NB4 (cell line): ENCODE results near the gene SKAP1.

Experiments used
- DNase-seq: peaks from one replicate; pipeline ENCODE4 v3.0.0; 2010; ENCODE audit warnings: low read depth
- H3K4me3 ChIP-seq: one replicate; pipeline ENCODE4 v1.5.1; 2011; ENCODE audit warnings: mild to moderate bottlenecking, low read depth, low read length, moderate library complexity
- MYC ChIP-seq: IDR thresholded peaks from 2 replicates; pipeline ENCODE4 v1.6.1; 2011; ENCODE audit warnings: low read depth, low read length
- POLR2A ChIP-seq: IDR thresholded peaks from 2 replicates; pipeline ENCODE4 v1.6.1; 2011; ENCODE audit warnings: mild to moderate bottlenecking; ENCODE audit not compliant: insufficient read length; ENCODE audit errors: extremely low read depth
- TF ChIP-seq, protein P1 (sequence below): IDR thresholded peaks from one replicate; pipeline ENCODE4 v1.5.1; 2012; ENCODE audit warnings: low read depth, low read length
- TF ChIP-seq, protein P2 (sequence below): IDR thresholded peaks from 2 replicates; pipeline ENCODE4 v1.6.1; 2011; ENCODE audit warnings: low read depth, low read length

SKAP1 gene

DNA sequence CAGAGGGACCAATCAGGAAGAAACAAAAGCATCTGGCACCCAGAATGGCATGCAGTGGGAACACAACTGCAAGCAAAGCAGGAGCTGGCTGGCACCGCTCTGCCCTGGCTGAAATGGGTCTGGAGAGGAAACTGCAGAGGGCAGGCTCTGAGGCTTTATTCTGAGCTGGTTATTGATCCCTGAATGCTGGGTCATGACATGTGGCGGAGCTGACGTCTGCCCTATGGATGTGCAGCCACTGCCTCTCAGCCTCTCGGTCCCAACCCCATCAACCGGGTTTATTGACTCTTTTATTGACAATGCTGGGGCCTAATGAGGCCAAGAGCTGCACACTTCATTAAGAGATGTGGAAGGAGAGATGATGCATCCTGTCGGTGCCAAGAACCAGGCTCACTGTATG is 3.9 kb upstream of the SKAP1 start:
- TF ChIP-seq, protein P1, sequence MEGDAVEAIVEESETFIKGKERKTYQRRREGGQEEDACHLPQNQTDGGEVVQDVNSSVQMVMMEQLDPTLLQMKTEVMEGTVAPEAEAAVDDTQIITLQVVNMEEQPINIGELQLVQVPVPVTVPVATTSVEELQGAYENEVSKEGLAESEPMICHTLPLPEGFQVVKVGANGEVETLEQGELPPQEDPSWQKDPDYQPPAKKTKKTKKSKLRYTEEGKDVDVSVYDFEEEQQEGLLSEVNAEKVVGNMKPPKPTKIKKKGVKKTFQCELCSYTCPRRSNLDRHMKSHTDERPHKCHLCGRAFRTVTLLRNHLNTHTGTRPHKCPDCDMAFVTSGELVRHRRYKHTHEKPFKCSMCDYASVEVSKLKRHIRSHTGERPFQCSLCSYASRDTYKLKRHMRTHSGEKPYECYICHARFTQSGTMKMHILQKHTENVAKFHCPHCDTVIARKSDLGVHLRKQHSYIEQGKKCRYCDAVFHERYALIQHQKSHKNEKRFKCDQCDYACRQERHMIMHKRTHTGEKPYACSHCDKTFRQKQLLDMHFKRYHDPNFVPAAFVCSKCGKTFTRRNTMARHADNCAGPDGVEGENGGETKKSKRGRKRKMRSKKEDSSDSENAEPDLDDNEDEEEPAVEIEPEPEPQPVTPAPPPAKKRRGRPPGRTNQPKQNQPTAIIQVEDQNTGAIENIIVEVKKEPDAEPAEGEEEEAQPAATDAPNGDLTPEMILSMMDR, result no peak
- TF ChIP-seq POLR2A, result no peak
- no peak overlapping the region for H3K4me3 ChIP-seq
- no peak for DNase-seq

DNA sequence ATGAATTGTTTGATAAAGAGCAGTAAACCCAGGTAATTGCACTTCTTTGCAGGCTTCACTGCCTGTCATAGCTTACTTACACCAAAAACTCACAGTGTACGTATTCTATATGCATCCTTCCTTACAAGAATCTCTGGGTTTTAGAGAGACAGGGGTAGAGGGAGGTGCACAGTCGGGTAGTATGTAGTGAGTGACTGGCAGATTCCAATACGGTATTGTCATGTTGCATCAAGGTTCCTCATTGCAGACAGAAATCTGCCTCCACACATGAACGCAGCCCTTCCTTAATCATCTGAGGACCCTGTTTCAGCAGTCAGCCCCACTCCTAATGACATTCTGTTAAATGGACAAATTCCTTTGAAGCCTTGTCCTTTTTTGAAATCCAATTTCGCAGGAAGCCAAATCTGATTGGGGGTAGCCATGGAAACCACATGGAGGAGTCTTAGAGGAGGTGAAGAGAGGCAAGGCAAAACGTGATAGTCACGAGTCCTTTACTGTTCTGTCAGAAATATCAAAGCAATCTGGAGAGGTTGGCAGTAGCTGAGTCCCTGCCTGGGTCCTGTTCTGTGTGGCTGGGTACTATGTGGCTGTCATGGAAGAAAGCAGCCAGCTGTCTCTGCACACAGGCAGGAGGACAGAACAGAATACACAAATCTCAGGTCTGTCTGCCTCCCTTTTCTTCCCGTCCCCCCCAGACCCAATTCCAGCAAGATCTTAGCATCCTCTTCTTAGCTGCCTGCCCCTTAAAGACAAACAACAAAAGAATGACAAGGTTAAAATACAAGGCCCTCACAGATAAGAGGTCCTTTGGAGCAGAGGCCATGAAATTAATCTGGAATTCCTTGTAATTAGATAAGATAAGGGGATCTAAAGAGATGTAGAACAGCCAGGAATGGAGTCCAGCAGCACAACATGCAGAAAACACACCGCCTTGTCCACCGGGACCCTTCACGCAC is 3.1 kb upstream of the SKAP1 start:
- H3K4me3 ChIP-seq, result no peak overlapping the region
- TF ChIP-seq, protein P1, result no peak
- TF ChIP-seq, protein P2, sequence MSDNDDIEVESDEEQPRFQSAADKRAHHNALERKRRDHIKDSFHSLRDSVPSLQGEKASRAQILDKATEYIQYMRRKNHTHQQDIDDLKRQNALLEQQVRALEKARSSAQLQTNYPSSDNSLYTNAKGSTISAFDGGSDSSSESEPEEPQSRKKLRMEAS, result no peak
- TF ChIP-seq POLR2A (no peak), MYC (no peak)
- DNase-seq, result no peak

DNA sequence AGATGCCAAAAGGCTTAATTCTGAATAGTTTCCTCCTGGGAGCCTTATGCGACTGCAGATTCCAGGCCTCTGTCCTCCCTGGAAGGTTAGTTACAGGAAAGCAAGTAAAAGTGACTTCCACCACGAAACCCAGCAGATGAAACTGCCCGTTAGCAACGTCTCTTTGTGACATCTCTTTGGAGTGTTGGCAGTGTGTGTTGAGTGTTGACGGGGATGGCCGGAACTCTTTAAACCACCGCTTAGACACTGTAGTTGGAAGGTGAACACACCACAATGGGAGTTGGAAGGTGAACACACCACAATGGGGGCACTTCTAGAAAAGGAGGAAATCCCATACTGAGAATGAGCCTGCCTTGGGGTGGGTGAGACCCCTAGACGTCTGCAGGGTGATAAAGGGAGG is 858 bp downstream of the SKAP1 start:
- H3K4me3 ChIP-seq, result no peak overlapping the region
- TF ChIP-seq MYC (no peak), POLR2A (no peak)
- TF ChIP-seq, protein P2, result no peak
- TF ChIP-seq, protein P1, result no peak
- no peak for DNase-seq

DNA sequence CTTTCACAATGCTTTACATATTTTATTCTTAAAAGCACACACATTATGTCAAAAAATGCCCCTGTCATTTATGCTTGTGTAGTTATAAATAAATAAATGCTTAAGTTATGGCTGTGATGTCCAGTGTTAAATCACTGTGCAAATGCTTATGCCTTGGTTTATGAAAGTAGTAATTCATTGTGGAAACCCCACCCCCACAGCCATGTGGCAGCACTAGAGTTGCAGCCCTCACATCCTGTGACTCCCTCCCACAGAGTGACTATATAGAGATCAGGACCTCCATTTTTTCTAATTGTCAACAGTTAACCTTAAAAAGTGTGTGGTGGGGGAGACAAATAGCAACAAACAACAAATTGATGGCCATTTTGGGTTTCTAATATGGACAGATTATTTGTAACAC is 2.4 kb downstream of the SKAP1 start:
- DNase-seq, result peak; percentile 25
- H3K4me3 ChIP-seq, result no peak overlapping the region
- TF ChIP-seq, protein P2, result peak; percentile 72
- TF ChIP-seq, protein P1, result no peak
- TF ChIP-seq POLR2A (no peak), MYC (peak; percentile 83)

DNA sequence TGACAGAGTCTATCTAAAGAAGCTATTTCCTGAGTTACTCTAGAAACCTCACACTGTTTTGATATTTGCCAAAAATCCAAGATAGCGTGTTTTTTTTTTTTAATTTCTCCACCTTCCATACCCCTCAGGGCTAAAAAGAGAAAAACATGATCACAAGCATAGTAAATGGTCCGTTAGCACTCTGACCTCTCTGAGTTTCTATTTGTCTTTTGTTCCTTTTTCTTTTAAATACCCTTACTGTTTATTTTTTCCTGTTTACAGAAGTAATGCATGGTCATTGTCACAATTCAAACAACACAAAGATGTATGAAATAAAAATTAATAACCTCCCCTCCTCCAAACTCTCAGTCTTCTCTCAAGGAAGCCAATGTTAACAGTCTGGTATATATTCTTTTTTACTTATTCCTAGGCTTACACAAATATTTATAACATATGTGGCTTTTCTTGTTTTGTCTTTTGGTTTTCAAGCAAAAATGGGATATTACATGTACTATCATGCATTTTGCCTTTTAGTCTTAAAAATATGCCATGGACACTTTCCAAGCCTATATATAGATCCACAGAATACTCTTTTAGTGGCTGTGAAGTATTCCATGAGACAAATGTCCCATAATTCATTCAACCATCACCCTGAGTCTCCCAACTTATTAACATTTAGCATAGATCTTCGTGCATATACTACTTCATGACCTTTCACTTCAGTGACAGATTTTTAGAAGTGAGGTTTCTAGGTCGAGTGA is 3.1 kb downstream of the SKAP1 start:
- DNase-seq, result no peak
- TF ChIP-seq MYC, result no peak
- TF ChIP-seq, protein P2, result no peak
- TF ChIP-seq, protein P1, result no peak
- TF ChIP-seq POLR2A, result no peak
- H3K4me3 ChIP-seq, result no peak overlapping the region
